GM12878 (cell line): Measurements from ENCODE around the gene ZMIZ1. TPM values are rescaled to one million over a fixed set of nuclear protein-coding genes. Genes with fewer than 3 reads are reported as not detected.
A peak's percentile ranks its signal among the peaks of the same experiment; 100 is the strongest.

Source experiments
- ATAC-seq: fragments of 200-7000 bp; cut with Tn5 transposase; 3 replicates; pipeline ENCODE4 v1.9.1; 2020; ENCODE audit warnings: mild to moderate bottlenecking, moderate library complexity
- BruUV-seq: library from RNA; stranded (reverse); fragments of 400-500 nt; replicated peaks from 2 replicates; lab custom pipeline; 2021; lab: Mats Ljungman, UMichigan
- CTCF ChIA-PET: fragments of 300-600 bp; sonication (Branson Sonifier 250); formaldehyde crosslinking; extraction: SDS; loops from one replicate; lab custom pipeline; 2021; ENCODE audit warnings: inconsistent platforms; lab: Yijun Ruan, JAX
- POLR2A ChIA-PET: fragments of 350-600 bp; formaldehyde crosslinking; extraction: SDS; loops from one replicate; lab custom pipeline; 2021; ENCODE audit warnings: inconsistent platforms; lab: Charles Lee
- RAD21 ChIA-PET: fragments of 300-600 bp; sonication (Branson Sonifier 250); formaldehyde crosslinking; loops from one replicate; lab custom pipeline; 2023; ENCODE audit warnings: antibody characterized with exemption; ENCODE audit not compliant: unreplicated experiment; lab: Charles Lee
- SMC1A ChIA-PET: fragments of 300-600 bp; sonication (Branson Sonifier 250); formaldehyde crosslinking; loops from one replicate; lab custom pipeline; 2023; ENCODE audit not compliant: unreplicated experiment, uncharacterized antibody; lab: Charles Lee
- DNase-seq: peaks from one replicate; pipeline ENCODE4 v3.0.0-alpha.2; 2011; ENCODE audit warnings: low read depth, low spot score
- FAIRE-seq: peaks from 3 replicates; lab custom pipeline; 2011; peaks lifted over from hg19 to GRCh38; lab: Jason Lieb, UNC
- H2AFZ ChIP-seq: 2 replicates; pipeline ENCODE4 v1.6.0; 2011; ENCODE audit warnings: low read depth, low read length, control low read depth; ENCODE audit not compliant: control insufficient read depth
- H3K27ac ChIP-seq: 2 replicates; pipeline ENCODE4 v1.5.1; 2011; ENCODE audit warnings: control low read depth; ENCODE audit not compliant: control insufficient read depth, insufficient read depth
- H3K27me3 ChIP-seq, 2 experiments: replicated peaks in 1 of 2; 2 replicates each; pipeline versions ENCODE4 v1.6.0 to v1.6.1; 2011; ENCODE audit warnings: low read length in 1 of 2; ENCODE audit not compliant: control insufficient read depth in 2 of 2, insufficient read depth in 2 of 2
- H3K36me3 ChIP-seq, 2 experiments: 2 replicates each; pipeline ENCODE4 v1.5.1; 2011; ENCODE audit warnings: low read length in 1 of 2; ENCODE audit not compliant: control insufficient read depth in 2 of 2, insufficient read depth in 2 of 2
- H3K4me1 ChIP-seq: 2 replicates; pipeline ENCODE4 v1.6.1; 2011; ENCODE audit warnings: mild to moderate bottlenecking, low read length, moderate library complexity, mixed read lengths; ENCODE audit not compliant: control insufficient read depth, insufficient read depth
- H3K4me2 ChIP-seq: 2 replicates; pipeline ENCODE4 v1.6.0; 2011; ENCODE audit warnings: control low read depth; ENCODE audit not compliant: control insufficient read depth, insufficient read depth
- H3K4me3 ChIP-seq: fragments of 200-600 bp; sonication (generic); 2 replicates; pipeline ENCODE4 v1.5.1; 2016
- H3K79me2 ChIP-seq: 2 replicates; pipeline ENCODE4 v1.6.0; 2011; ENCODE audit warnings: low read length; ENCODE audit not compliant: control insufficient read depth, insufficient read depth
- H3K9ac ChIP-seq: 2 replicates; pipeline ENCODE4 v1.8.0; 2011; ENCODE audit warnings: low read length, control low read depth, mixed read lengths; ENCODE audit not compliant: control insufficient read depth, insufficient read depth
- H3K9me3 ChIP-seq: replicated peaks from 3 replicates; pipeline ENCODE4 v1.5.1; 2011; ENCODE audit warnings: mild to moderate bottlenecking, low read length; ENCODE audit not compliant: control insufficient read depth, insufficient read depth
- H4K20me1 ChIP-seq: 2 replicates; pipeline ENCODE4 v1.6.0; 2011; ENCODE audit not compliant: control insufficient read depth, insufficient read depth
- ATF2 ChIP-seq: IDR thresholded peaks from 2 replicates; pipeline ENCODE4 v1.6.1; 2012; ENCODE audit warnings: low read length, inconsistent platforms
- ATF7 ChIP-seq: fragments of 450-650 bp; IDR thresholded peaks from 2 replicates; pipeline ENCODE4 v1.6.1; 2016; ENCODE audit warnings: low read depth, mild to moderate bottlenecking
- BACH1 ChIP-seq: fragments of 450-650 bp; IDR thresholded peaks from 2 replicates; pipeline ENCODE4 v1.6.1; 2017; ENCODE audit warnings: mild to moderate bottlenecking, borderline replicate concordance
- BCL11A ChIP-seq: IDR thresholded peaks from 2 replicates; pipeline ENCODE4 v1.6.1; 2011; ENCODE audit warnings: low read depth, low read length
- BHLHE40 ChIP-seq, 2 experiments: fragments of 450-650 bp in 1 of 2; IDR thresholded peaks; 2 replicates each; pipeline ENCODE4 v1.6.1; 2011 to 2017; ENCODE audit warnings: low read depth in 2 of 2, borderline replicate concordance in 1 of 2, improper control_type of control experiment in 1 of 2, low read length in 1 of 2, mild to moderate bottlenecking in 1 of 2
- DPF2 ChIP-seq: fragments of 450-650 bp; IDR thresholded peaks from 2 replicates; pipeline ENCODE4 v1.6.1; 2017; ENCODE audit warnings: mild to moderate bottlenecking
- IKZF1 ChIP-seq: fragments of 450-650 bp; conservative IDR thresholded peaks from 2 replicates; pipeline ENCODE4 v1.6.1; 2017; ENCODE audit warnings: antibody characterized with exemption, mild to moderate bottlenecking
- IKZF2 ChIP-seq, 2 experiments: fragments of 450-650 bp; IDR thresholded peaks; 2 replicates each; pipeline ENCODE4 v1.6.1; 2017; ENCODE audit warnings: mild to moderate bottlenecking in 2 of 2, moderate library complexity in 2 of 2
- KAT2A ChIP-seq: conservative IDR thresholded peaks from 2 replicates; pipeline ENCODE4 v1.6.1; 2011; ENCODE audit warnings: low read depth, low read length; ENCODE audit not compliant: control insufficient read depth
- MTA2 ChIP-seq: fragments of 450-650 bp; IDR thresholded peaks from 2 replicates; pipeline ENCODE4 v1.6.1; 2016; ENCODE audit warnings: low read depth, mild to moderate bottlenecking, moderate library complexity
- NR2F1 ChIP-seq: fragments of 450-650 bp; conservative IDR thresholded peaks from 2 replicates; pipeline ENCODE4 v1.6.1; 2017; ENCODE audit warnings: mild to moderate bottlenecking
- PAX5 ChIP-seq: IDR thresholded peaks from 2 replicates; pipeline ENCODE4 v1.6.1; 2011; ENCODE audit warnings: low read depth, low read length, borderline replicate concordance
- POLR2A ChIP-seq: IDR thresholded peaks from 2 replicates; pipeline ENCODE4 v1.6.1; 2011; ENCODE audit warnings: low read depth, mild to moderate bottlenecking, low read length
- POLR2AphosphoS5 ChIP-seq: IDR thresholded peaks from 2 replicates; pipeline ENCODE4 v1.6.1; 2011; ENCODE audit warnings: mild to moderate bottlenecking, low read length, inconsistent platforms
- REST ChIP-seq: IDR thresholded peaks from 2 replicates; pipeline ENCODE4 v1.6.1; 2012; ENCODE audit warnings: mild to moderate bottlenecking, low read depth, low read length
- RUNX3 ChIP-seq: IDR thresholded peaks from 2 replicates; pipeline ENCODE4 v1.6.1; 2012; ENCODE audit warnings: low read length, inconsistent platforms
- TAF1 ChIP-seq: IDR thresholded peaks from 2 replicates; pipeline ENCODE4 v1.6.1; 2011; ENCODE audit warnings: mild to moderate bottlenecking, low read depth, low read length, borderline replicate concordance
- TCF3 ChIP-seq: IDR thresholded peaks from 2 replicates; pipeline ENCODE4 v1.6.1; 2012; ENCODE audit warnings: low read depth, mild to moderate bottlenecking, low read length, borderline replicate concordance; ENCODE audit not compliant: insufficient read depth
- USF2 ChIP-seq: IDR thresholded peaks from 2 replicates; pipeline ENCODE4 v1.6.1; 2011; ENCODE audit warnings: low read depth, low read length, improper control_type of control experiment, borderline replicate concordance
- WGBS: methylation state at CpG from one replicate; pipeline ENCODE4 v1.1.6; 2016; ENCODE audit warnings: low lambda C conversion rate; ENCODE audit not compliant: insufficient replicate concordance, insufficient coverage; ENCODE audit errors: missing lambda C conversion rate; 5-methylcytosine and 5-hydroxymethylcytosine counted together
- in situ Hi-C: fragments of 300-500 bp; cut with MboI; formaldehyde crosslinking; loops from 9 replicates; pipeline ENCODE4 v1.14.3; 2018; ENCODE audit warnings: mixed read lengths
- intact Hi-C: fragments of 100-400 bp; cut with micrococcal nuclease; formaldehyde crosslinking; loops from one replicate; pipeline ENCODE4 v1.14.2; 2022; ENCODE audit not compliant: unreplicated experiment
- polyA plus RNA-seq, 11 experiments: library from polyadenylated mRNA; depleted of rRNA in 4 of 11; unstranded in 6 of 11; stranded (reverse) in 5 of 11; fragments of >200 nt; fragmentation: Nextera tagmentation in 4 of 11; fragmentation: Illumina TruSeq in 1 of 11; extraction: Ambion mirVana in 4 of 11; extraction: Trizol in 1 of 11; gene quantifications; 1 replicate in 1 of 11; 2 replicates in 10 of 11; pipeline versions ENCODE4 v1.2.1 to v1.2.3, GENCODE V29; 2011 to 2016; ENCODE audit warnings: inconsistent platforms in 2 of 11, missing spikeins in 2 of 11, low read depth in 1 of 11
- total RNA-seq, 4 experiments: library from RNA; depleted of rRNA in 3 of 4; stranded (reverse); fragments of >200 nt in 3 of 4; fragmentation: Illumina TruSeq in 1 of 4; extraction: Trizol in 1 of 4; gene quantifications; 2 replicates each; pipeline versions ENCODE4 v1.2.1 to v1.2.3, GENCODE V29; 2013 to 2021

ZMIZ1 gene
- total and polyA plus RNA-seq, 10 of the 15 experiments (the other 5 are each of a cell fraction or from before 2014, with no cell fraction given), result 3.1 to 82.3 (median 14.9) TPM

GRCh38 chr10:79354141-79354540, 285.4 kb downstream of the ZMIZ1 start:
- ChIA-PET SMC1A (interaction anchor here (0.6 to 1.4 kb wide), 4 partner anchors 10 to 63 kb away, joined by 3 to 4 read pairs (median 3); no protein-coding TSS in a partner anchor), RAD21 (no interaction called here), CTCF (interaction anchor here (1.1 to 2.8 kb wide), 3 partner anchors 20 to 134 kb away, joined by 3 to 22 read pairs (median 3); no protein-coding TSS in a partner anchor), POLR2A (interaction anchor here (1.0 kb wide), 1 partner anchor 68 kb away, joined by 4 read pairs; no protein-coding TSS in a partner anchor)
- H3K9me3 ChIP-seq, result no peaks in the 10 kb centered on the region; the same call in 2 of the 3 replicates
- TF ChIP-seq TCF3 (no peak), ATF2 (0 out of 2 replicates have a peak, but pooled peaks have one; percentile 32), KAT2A (no peak), PAX5 (0 out of 2 replicates have a peak, but pooled peaks have one; percentile 28), BCL11A (peak; percentile 68; the same call in 1 of the 2 replicates), DPF2 (peak; percentile 64), USF2 (no peak), MTA2 (peak; percentile 84), RUNX3 (peak; percentile 49), POLR2AphosphoS5 (peak; percentile 65), BACH1 (0 out of 2 replicates have a peak, but pooled peaks have one; percentile 15), IKZF1 (peak; percentile 54; the same call in 1 of the 2 replicates), NR2F1 (peak; percentile 88), TAF1 (no peak), ATF7 (peak; percentile 40), BHLHE40 (IDR thresholded peaks at IDR 0.05; ENCODE audit: borderline replicate concordance in 1 of 2, low read depth in 2 of 2, low read length in 1 of 2) (peak; percentile 31 to 60; a peak in 2 of 4 replicates), POLR2A (0 out of 2 replicates have a peak, but pooled peaks have one; percentile 3), REST (no peak), IKZF2 (IDR thresholded peaks at IDR 0.05) (peak; percentile 30 to 50; a peak in 1 of 4 replicates)
- FAIRE-seq, result no peak
- H3K4me3 ChIP-seq, result no peak overlapping the region
- no peaks in the 10 kb centered on the region for H3K27me3 ChIP-seq
- in situ Hi-C loops, result no loop called here
- H2AFZ ChIP-seq, result no peak overlapping the region
- no TSS peak for BruUV-seq
- H3K79me2 ChIP-seq, result peaks cover 28% of the 10 kb centered on the region
- 8% methylated on average over 3 of the region's 3 CpGs for WGBS
- H3K36me3 ChIP-seq, result peaks cover 42 to 44% of the 10 kb centered on the region in 2 experiments
- no peaks in the 10 kb centered on the region; the same call in 1 of the 2 replicates for H4K20me1 ChIP-seq
- no peak overlapping the region for H3K27ac ChIP-seq
- H3K4me1 ChIP-seq, result peaks cover 19% of the 10 kb centered on the region
- ATAC-seq, result peak; percentile 58
- intact Hi-C loops, result no loop called here
- no peak overlapping the region for H3K9ac ChIP-seq
- H3K4me2 ChIP-seq, result no peak overlapping the region; the same call in 1 of the 2 replicates
- DNase-seq, result no peak
